Measurements from ENCODE around the gene TMEM121B.

Gene TMEM121B

GRCh38 chr22:17087498-17088131 lies 33.5 kb downstream of the TMEM121B start:
- peak in 1 of 2 donors; percentile 69 for DNase-seq

GRCh38 chr22:17086788-17087497 lies 34.2 kb downstream of the TMEM121B start:
- peak in 1 of 2 donors; percentile 19 for DNase-seq

- peak in 1 of 2 donors; percentile 19 for DNase-seq
Observed at GRCh38 chr22:17086296-17086695, 34.9 kb downstream of the TMEM121B start.

GRCh38 chr22:17085277-17086181 lies 35.6 kb downstream of the TMEM121B start:
- peak in 1 of 2 donors; percentile 14 for DNase-seq

GRCh38 chr22:17084554-17085276 lies 36.4 kb downstream of the TMEM121B start, which contains the start of gene IL17RA:
TSS of gene IL17RA (plus strand) at chr22:17085000. CDS start at chr22:17085092, 92 bp downstream.
- peak; percentile 91 to 95 for DNase-seq

- DNase-seq = no peak
Observed at GRCh38 chr22:17083811-17084441, 37.2 kb downstream of the TMEM121B start.

- no peak for DNase-seq
Observed at GRCh38 chr22:17083255-17083654, 37.9 kb downstream of the TMEM121B start.

GRCh38 chr22:17079572-17079971 lies 41.6 kb downstream of the TMEM121B start:
- no peak for DNase-seq

GRCh38 chr22:17077255-17077654 lies 43.9 kb downstream of the TMEM121B start:
- no peak for DNase-seq

GRCh38 chr22:17074648-17075002 lies 46.5 kb downstream of the TMEM121B start:
- no peak for DNase-seq

GRCh38 chr22:17072877-17073276 lies 48.3 kb downstream of the TMEM121B start:
- DNase-seq = no peak
